Measurements from ENCODE around the gene SSMEM1.

DNA sequence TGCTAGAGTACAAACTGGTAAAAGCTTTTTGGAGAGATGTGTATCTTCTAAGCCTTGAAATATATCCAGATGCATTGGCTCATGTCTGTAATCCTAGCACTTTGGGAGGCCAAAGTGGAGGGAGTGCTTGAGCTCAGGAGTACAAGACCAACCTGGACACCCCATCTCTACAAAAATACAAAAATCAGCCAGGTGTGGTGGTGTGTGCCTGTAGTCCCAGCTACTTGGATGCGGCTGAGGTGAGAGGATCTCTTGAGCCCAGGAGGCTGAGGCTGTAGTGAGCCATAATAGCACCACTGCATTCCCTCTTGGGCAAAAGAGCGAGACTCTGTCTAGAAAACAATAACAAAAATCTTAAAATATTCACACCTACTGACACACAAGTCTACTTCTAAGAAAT is 28.0 kb upstream of the SSMEM1 start:
- no peak for TF ChIP-seq RELA (CRISPR knock-in tag; IDR thresholded peaks at IDR 0.05; ENCODE audit: borderline replicate concordance)
- TF ChIP-seq, protein P1, sequence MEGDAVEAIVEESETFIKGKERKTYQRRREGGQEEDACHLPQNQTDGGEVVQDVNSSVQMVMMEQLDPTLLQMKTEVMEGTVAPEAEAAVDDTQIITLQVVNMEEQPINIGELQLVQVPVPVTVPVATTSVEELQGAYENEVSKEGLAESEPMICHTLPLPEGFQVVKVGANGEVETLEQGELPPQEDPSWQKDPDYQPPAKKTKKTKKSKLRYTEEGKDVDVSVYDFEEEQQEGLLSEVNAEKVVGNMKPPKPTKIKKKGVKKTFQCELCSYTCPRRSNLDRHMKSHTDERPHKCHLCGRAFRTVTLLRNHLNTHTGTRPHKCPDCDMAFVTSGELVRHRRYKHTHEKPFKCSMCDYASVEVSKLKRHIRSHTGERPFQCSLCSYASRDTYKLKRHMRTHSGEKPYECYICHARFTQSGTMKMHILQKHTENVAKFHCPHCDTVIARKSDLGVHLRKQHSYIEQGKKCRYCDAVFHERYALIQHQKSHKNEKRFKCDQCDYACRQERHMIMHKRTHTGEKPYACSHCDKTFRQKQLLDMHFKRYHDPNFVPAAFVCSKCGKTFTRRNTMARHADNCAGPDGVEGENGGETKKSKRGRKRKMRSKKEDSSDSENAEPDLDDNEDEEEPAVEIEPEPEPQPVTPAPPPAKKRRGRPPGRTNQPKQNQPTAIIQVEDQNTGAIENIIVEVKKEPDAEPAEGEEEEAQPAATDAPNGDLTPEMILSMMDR (IDR thresholded peaks at IDR 0.05), result no peak
- no peak for TF ChIP-seq E2F1 (CRISPR knock-in tag; IDR thresholded peaks at IDR 0.05)
- no peak for TF ChIP-seq ZBTB21 (CRISPR knock-in tag; IDR thresholded peaks at IDR 0.05; ENCODE audit: borderline replicate concordance)
- no peak for TF ChIP-seq CBFB (CRISPR knock-in tag; IDR thresholded peaks at IDR 0.05; ENCODE audit: low read depth)

Data from WTC11 (cell line).